GM19099 (cell line): ENCODE measurements around the gene FLRT1.

Experiments
- POLR2A ChIP-seq: IDR thresholded peaks from 3 replicates; pipeline ENCODE4 v1.6.1; 2011; ENCODE audit warnings: low read depth; ENCODE audit not compliant: insufficient read length; ENCODE audit errors: extremely low read depth

The FLRT1 gene

GRCh38 chr11:64043545-64043944, 7.8 kb downstream of the FLRT1 start:
- TF ChIP-seq POLR2A = no peak

GRCh38 chr11:64044730-64045393, 9.1 kb downstream of the FLRT1 start:
- no peak for TF ChIP-seq POLR2A

- no peak for TF ChIP-seq POLR2A
Measured at GRCh38 chr11:64045700-64046099, 10.0 kb downstream of the FLRT1 start.

- TF ChIP-seq POLR2A = no peak
Measured at GRCh38 chr11:64048042-64048854, 12.5 kb downstream of the FLRT1 start.

GRCh38 chr11:64049509-64049908, 13.8 kb downstream of the FLRT1 start:
- TF ChIP-seq POLR2A = no peak

GRCh38 chr11:64051297-64051696, 15.6 kb downstream of the FLRT1 start:
- TF ChIP-seq POLR2A = no peak

- TF ChIP-seq POLR2A = no peak
Measured at GRCh38 chr11:64052436-64052835, 16.7 kb downstream of the FLRT1 start.

GRCh38 chr11:64052938-64053622, 17.3 kb downstream of the FLRT1 start:
- no peak for TF ChIP-seq POLR2A

- TF ChIP-seq POLR2A = no peak
Measured at GRCh38 chr11:64053699-64054098, 18.0 kb downstream of the FLRT1 start.

- TF ChIP-seq POLR2A = no peak
Measured at GRCh38 chr11:64055077-64055476, 19.3 kb downstream of the FLRT1 start.

- TF ChIP-seq POLR2A = no peak
Measured at GRCh38 chr11:64056213-64056785, 20.6 kb downstream of the FLRT1 start.

- no peak for TF ChIP-seq POLR2A
Measured at GRCh38 chr11:64056861-64057260, 21.1 kb downstream of the FLRT1 start.

- no peak for TF ChIP-seq POLR2A
Measured at GRCh38 chr11:64057890-64058289, 22.2 kb downstream of the FLRT1 start.

- no peak for TF ChIP-seq POLR2A
Measured at GRCh38 chr11:64058494-64058893, 22.8 kb downstream of the FLRT1 start.
